GM21423 (cell line): Measurements from ENCODE around the gene KLHL3.
"Not testable (repeated sequence)": the region's sequence is repeated elsewhere in the genome, so short reads cannot be mapped to it uniquely, and the experiment has no call there.

ENCODE experiments used
- ATAC-seq: cut with Tn5 transposase; IDR thresholded peaks from one replicate; pipeline ENCODE4 v1.9.1; 2021; ENCODE audit warnings: mild to moderate bottlenecking, moderate library complexity; ENCODE audit not compliant: unreplicated experiment

The KLHL3 gene

DNA sequence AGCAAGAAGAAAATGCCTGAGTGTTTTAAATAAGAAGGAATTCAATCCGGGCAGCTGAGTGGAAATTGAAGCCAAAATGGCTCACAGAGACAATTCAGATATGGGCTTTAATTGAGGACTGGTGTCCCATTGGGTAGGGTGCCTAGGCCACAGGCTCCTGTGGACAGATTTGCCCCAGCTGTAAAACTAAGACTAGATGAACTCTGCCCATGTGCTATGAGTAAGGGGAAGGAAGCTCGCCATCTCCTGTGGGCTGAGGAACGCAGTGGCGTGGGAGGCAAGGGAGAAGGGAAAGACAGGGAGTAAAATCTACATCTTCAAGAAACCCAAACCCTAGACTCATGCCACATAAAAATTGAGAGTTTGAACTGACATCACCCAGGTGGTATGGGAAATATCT lies 66.1 kb downstream of the KLHL3 start:
- no peak for ATAC-seq

GRCh38 chr5:137668637-137669036 lies 67.3 kb downstream of the KLHL3 start:
- ATAC-seq = no peak

DNA sequence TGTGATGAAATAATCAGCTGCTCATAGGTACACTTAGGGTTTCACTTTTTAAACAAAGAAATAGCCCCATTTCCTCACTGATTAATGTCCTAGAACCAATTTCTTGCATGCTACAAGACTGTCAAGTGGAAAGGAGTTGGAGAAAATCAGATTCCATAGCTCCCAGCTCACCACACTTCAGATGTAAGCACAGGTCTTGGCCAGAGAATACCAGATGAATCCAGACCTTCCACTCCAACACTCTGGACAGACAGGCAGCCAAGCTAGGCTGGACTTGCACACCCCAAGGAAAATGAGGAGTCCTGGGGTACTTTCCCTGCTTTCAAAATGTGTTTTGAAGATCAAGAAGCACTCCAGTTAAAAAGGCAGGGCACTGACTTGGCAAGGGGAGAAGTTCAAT lies 68.5 kb downstream of the KLHL3 start:
- ATAC-seq = no peak

- no peak for ATAC-seq
Observed at GRCh38 chr5:137666901-137667300, 69.0 kb downstream of the KLHL3 start.

GRCh38 chr5:137666461-137666850 lies 69.4 kb downstream of the KLHL3 start:
- ATAC-seq = peak; percentile 36

- ATAC-seq = peak; percentile 100
Observed at GRCh38 chr5:137665678-137666460, 70.0 kb downstream of the KLHL3 start.

DNA sequence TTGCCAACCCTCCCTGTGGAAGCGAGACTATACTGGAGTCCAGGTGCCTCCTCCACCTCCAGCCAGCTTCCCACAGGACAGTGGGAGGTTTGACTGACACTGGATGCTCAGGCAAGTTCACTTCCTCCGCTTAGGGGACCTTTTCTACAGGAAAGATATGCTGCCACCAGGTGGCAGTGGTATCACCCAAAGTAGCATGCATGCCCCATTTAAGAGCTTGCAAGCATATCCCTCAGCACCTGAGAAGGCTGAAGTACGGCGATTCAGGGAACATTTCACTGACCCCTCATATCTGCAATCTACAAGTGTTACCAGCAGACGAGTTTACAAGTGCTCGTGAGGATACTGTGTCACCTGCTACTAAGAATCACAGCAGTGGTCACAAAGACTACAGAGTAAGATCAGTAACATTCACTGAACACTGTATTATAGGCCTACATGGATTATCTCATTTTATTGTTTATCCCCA lies 75.5 kb downstream of the KLHL3 start:
- peak; percentile 93 for ATAC-seq

DNA sequence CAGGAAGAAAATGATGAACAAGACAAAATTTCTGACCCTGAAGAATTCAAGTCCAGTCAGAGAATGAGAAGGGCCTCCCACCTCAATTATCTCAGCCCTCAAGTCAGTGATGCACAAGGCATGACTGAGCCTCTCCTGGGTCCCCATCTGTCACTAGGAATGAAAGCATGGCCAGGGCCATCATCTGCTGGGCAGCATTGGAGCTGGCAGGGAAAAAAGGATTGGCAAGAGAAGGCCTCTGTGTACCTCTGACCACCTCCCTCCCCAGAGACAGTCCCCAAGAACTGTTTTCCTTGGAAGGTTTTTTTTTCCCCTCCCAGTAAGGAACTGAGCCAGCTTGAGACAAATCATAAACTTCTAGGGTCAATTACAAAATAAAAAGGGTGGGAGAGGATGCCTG lies 76.7 kb downstream of the KLHL3 start:
- no peak for ATAC-seq

- no peak for ATAC-seq
Observed at GRCh38 chr5:137658324-137658723, 77.6 kb downstream of the KLHL3 start.

DNA sequence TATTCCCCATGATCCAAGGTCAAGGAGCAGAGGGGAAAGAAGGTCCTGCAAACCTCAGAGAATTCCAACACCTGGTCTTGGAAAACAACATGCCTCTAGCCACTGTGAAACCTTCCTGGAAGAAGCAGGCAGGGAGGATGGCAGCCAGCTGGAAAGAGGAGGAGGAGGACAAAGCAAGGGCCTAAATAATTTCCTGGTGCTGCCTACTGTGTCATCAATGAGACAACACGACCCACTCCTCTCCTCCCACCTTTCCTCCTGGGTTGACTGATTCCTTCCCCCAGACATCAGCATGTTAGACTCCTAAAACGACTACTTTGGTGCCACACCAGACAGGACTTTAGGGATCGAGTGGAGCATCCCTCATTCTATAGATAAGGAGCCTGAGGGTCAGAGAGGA lies 78.8 kb downstream of the KLHL3 start:
- ATAC-seq = no peak

DNA sequence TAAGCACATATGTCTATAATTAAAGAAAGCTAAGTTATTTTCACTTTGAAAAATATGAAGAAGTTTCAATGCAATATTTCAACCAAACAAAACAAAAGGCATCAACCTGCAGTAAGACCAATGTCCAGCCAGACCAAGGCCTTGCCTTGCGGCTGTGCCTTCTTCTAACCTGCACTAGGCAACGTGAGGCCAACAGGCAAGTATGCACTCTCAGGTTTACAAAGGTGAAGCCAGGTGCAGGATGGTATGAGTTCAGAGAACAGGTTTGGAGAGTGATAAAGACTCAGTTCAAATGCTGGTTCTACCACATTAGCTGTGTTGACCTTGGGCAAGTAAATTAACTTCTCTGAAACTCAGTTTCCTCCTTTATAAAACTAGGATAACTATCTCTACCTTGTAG lies 79.3 kb downstream of the KLHL3 start:
- ATAC-seq = no peak

GRCh38 chr5:137651022-137651421 lies 84.9 kb downstream of the KLHL3 start:
- ATAC-seq = no peak

GRCh38 chr5:137649228-137649935 lies 86.5 kb downstream of the KLHL3 start:
- no peak for ATAC-seq

- ATAC-seq = no peak
Observed at GRCh38 chr5:137648361-137648760, 87.5 kb downstream of the KLHL3 start.

GRCh38 chr5:137647401-137647800 lies 88.5 kb downstream of the KLHL3 start:
- no peak for ATAC-seq

- ATAC-seq = no peak
Observed at GRCh38 chr5:137646761-137647160, 89.1 kb downstream of the KLHL3 start.

DNA sequence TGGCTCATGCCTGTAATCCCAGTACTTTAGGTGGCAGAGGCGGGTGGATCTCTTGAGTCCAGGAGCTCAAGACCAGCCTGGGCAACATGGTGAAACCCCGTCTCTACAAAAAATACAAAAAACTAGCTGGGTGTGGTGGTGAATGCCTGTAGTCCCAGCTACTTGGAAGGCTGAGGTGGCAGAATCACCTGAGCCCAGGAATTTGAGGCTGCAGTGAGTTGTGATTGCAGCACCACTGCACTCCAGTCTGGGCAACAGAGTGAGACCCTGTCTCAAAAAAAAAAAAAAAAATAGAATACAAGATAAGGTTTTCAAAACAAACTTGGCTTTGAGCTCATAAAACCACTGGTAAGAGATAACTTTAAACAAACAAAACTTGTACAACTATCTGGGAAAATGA lies 92.8 kb downstream of the KLHL3 start:
- not testable (repeated sequence) for ATAC-seq

GRCh38 chr5:137642091-137642490 lies 93.8 kb downstream of the KLHL3 start:
- no peak for ATAC-seq

DNA sequence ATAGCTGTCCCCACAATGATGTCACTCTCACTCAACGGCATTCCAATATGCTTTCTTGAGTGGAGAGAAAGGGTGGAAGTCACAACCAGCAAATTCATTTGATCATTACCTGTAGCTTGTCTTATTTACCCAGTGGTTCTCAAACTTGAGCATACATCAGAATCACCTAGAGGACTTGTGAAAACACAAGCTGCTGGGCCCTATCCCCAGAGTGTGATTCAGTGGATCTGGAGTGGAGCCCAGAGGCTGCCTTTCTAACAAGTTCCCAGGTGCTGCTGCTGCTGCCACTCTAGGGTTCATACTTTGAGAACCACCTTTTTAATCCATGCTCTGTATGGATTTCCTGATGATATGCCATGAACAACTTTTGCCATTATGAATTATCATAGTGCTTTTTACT lies 94.7 kb downstream of the KLHL3 start:
- no peak for ATAC-seq

- ATAC-seq = no peak
Observed at GRCh38 chr5:137639645-137640044, 96.2 kb downstream of the KLHL3 start.

DNA sequence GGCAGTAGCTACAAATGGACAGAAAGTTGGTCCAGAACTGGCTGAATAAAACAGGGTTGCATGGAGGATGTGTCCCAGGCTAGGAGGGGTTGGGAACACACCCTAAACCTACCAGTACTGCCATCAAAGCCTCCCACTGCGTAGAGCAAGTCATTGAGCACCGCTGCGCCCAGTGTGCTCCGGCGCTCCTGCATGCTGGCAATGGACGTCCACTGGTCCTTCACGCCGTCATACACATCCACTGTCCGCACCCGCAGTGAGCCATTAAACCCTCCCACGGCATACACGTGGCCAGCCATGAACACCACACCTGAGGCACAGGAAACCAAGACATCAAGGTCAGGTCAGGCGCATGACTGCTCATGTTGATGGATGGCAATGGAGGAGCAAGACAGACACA lies 97.0 kb downstream of the KLHL3 start:
- no peak for ATAC-seq
